HG03135 (cell line): Measurements from ENCODE around the gene SLF2.

Experiments used
- ATAC-seq: cut with Tn5 transposase; IDR thresholded peaks from one replicate; pipeline ENCODE4 v1.9.1; 2021; ENCODE audit warnings: mild to moderate bottlenecking, moderate library complexity; ENCODE audit not compliant: unreplicated experiment

SLF2 gene

GRCh38 chr10:100912605-100913469 is at the start of gene SLF2:
SLF2 (plus strand) TSS chr10:100912963; CDS start chr10:100913111, 148 bp downstream.
- ATAC-seq = peak; percentile 93

GRCh38 chr10:100863433-100863832 is 49.3 kb upstream of the SLF2 start:
- no peak for ATAC-seq

GRCh38 chr10:100864036-100864885 is 48.5 kb upstream of the SLF2 start:
- ATAC-seq = no peak

GRCh38 chr10:100864978-100865377 is 47.8 kb upstream of the SLF2 start:
- no peak for ATAC-seq

GRCh38 chr10:100866010-100866409 is 46.8 kb upstream of the SLF2 start:
- no peak for ATAC-seq

- ATAC-seq = no peak
Observed at GRCh38 chr10:100866575-100867098, 46.1 kb upstream of the SLF2 start.

GRCh38 chr10:100867261-100867963 is 45.4 kb upstream of the SLF2 start:
- ATAC-seq = no peak

- ATAC-seq = no peak
Observed at GRCh38 chr10:100868382-100868781, 44.4 kb upstream of the SLF2 start.

- ATAC-seq = no peak
Observed at GRCh38 chr10:100869399-100869798, 43.4 kb upstream of the SLF2 start.

- ATAC-seq = no peak
Observed at GRCh38 chr10:100872034-100872791, 40.5 kb upstream of the SLF2 start.

GRCh38 chr10:100873146-100873826 is 39.5 kb upstream of the SLF2 start:
- ATAC-seq = no peak

GRCh38 chr10:100873827-100874326 is 38.9 kb upstream of the SLF2 start:
- no peak for ATAC-seq

GRCh38 chr10:100874702-100875483 is 37.9 kb upstream of the SLF2 start:
- ATAC-seq = no peak

GRCh38 chr10:100875484-100876166 is 37.1 kb upstream of the SLF2 start:
- no peak for ATAC-seq

- ATAC-seq = no peak
Observed at GRCh38 chr10:100876585-100877460, 35.9 kb upstream of the SLF2 start.

GRCh38 chr10:100877461-100877850 is 35.3 kb upstream of the SLF2 start:
- no peak for ATAC-seq

- no peak for ATAC-seq
Observed at GRCh38 chr10:100878291-100878910, 34.4 kb upstream of the SLF2 start.
